Astrocyte (in vitro differentiated cells and primary cell): ENCODE measurements around the gene NCBP2L. TPM values are rescaled to one million over a fixed set of nuclear protein-coding genes. Genes with fewer than 3 reads are reported as not detected.

ENCODE experiments used
- DNase-seq: peaks from one replicate; pipeline ENCODE4 v3.0.0-alpha.2; 2010; ENCODE audit warnings: low read depth
- FAIRE-seq: peaks from 2 replicates; lab custom pipeline; 2011; peaks lifted over from hg19 to GRCh38; lab: Jason Lieb, UNC
- H2AFZ ChIP-seq: 2 replicates; pipeline ENCODE4 v1.6.0; 2012; ENCODE audit warnings: low read depth, low read length, inconsistent platforms
- H3K27ac ChIP-seq: 2 replicates; pipeline ENCODE4 v1.5.1; 2011; ENCODE audit warnings: low read depth, low read length, inconsistent platforms
- H3K27me3 ChIP-seq: 2 replicates; pipeline ENCODE4 v1.6.0; 2011; ENCODE audit warnings: low read length, inconsistent platforms; ENCODE audit not compliant: insufficient read depth
- H3K36me3 ChIP-seq: 2 replicates; pipeline ENCODE4 v1.5.1; 2011; ENCODE audit warnings: low read length, inconsistent platforms; ENCODE audit not compliant: insufficient read depth
- H3K4me1 ChIP-seq: 2 replicates; pipeline ENCODE4 v1.5.1; 2011; ENCODE audit warnings: low read length, inconsistent platforms; ENCODE audit not compliant: insufficient read depth
- H3K4me2 ChIP-seq: 2 replicates; pipeline ENCODE4 v1.6.0; 2012; ENCODE audit warnings: low read length, inconsistent platforms
- H3K4me3 ChIP-seq: 2 replicates; pipeline ENCODE4 v1.5.1; 2011; ENCODE audit warnings: low read depth, mild to moderate bottlenecking, low read length, inconsistent platforms; ENCODE audit not compliant: insufficient read depth
- H3K79me2 ChIP-seq: 2 replicates; pipeline ENCODE4 v1.6.0; 2012; ENCODE audit warnings: mild to moderate bottlenecking, low read length, inconsistent platforms; ENCODE audit not compliant: insufficient read depth
- H3K9ac ChIP-seq: 2 replicates; pipeline ENCODE4 v1.6.0; 2012; ENCODE audit warnings: mild to moderate bottlenecking, low read length, inconsistent platforms
- H3K9me3 ChIP-seq: 2 replicates; pipeline ENCODE4 v1.5.1; 2012; ENCODE audit warnings: low read depth, mild to moderate bottlenecking, low read length, inconsistent platforms; ENCODE audit not compliant: insufficient read depth
- H4K20me1 ChIP-seq: 2 replicates; pipeline ENCODE4 v1.6.0; 2012; ENCODE audit warnings: low read length, inconsistent platforms; ENCODE audit not compliant: insufficient read depth
- H3K27ac Mint-ChIP-seq: one replicate; pipeline ENCODE4 v1.8.0; 2021; ENCODE audit warnings: mild to moderate bottlenecking, mixed read lengths; ENCODE audit not compliant: unreplicated experiment
- H3K27me3 Mint-ChIP-seq: one replicate; pipeline ENCODE4 v1.8.0; 2021; ENCODE audit warnings: low read depth, mixed read lengths; ENCODE audit not compliant: unreplicated experiment
- H3K36me3 Mint-ChIP-seq: one replicate; pipeline ENCODE4 v1.8.0; 2021; ENCODE audit warnings: low read depth, mixed read lengths; ENCODE audit not compliant: unreplicated experiment
- H3K4me1 Mint-ChIP-seq: one replicate; pipeline ENCODE4 v1.8.0; 2021; ENCODE audit warnings: low read depth, mixed read lengths; ENCODE audit not compliant: unreplicated experiment
- H3K4me3 Mint-ChIP-seq: one replicate; pipeline ENCODE4 v1.8.0; 2021; ENCODE audit warnings: mild to moderate bottlenecking, moderate library complexity, mixed read lengths; ENCODE audit not compliant: unreplicated experiment
- H3K9me3 Mint-ChIP-seq: one replicate; pipeline ENCODE4 v1.8.0; 2021; ENCODE audit warnings: mild to moderate bottlenecking, mixed read lengths; ENCODE audit not compliant: unreplicated experiment
- CTCF ChIP-seq: IDR thresholded peaks from 2 replicates; pipeline ENCODE4 v1.5.1; 2011; ENCODE audit warnings: low read depth, mild to moderate bottlenecking, inconsistent platforms, low read length, moderate library complexity; ENCODE audit not compliant: insufficient read depth
- EZH2 ChIP-seq: IDR thresholded peaks from 2 replicates; pipeline ENCODE4 v1.6.1; 2012; ENCODE audit warnings: mild to moderate bottlenecking, low read length, inconsistent platforms; ENCODE audit not compliant: insufficient read depth
- total RNA-seq: library from RNA; stranded (reverse); gene quantifications from 2 replicates; pipeline ENCODE4 v1.2.1, GENCODE V29; 2021

NCBP2L gene
- total RNA-seq, 1 donor from 2014 or later = not detected

- no peak for FAIRE-seq
- TF ChIP-seq CTCF (no peak), EZH2 (no peak)
- no peak overlapping the region for H3K9ac ChIP-seq
- Mint-ChIP-seq H3K4me3 (no peak overlapping the region), H3K27me3 (peaks cover 2% of the 10 kb centered on the region), H3K4me1 (peaks cover 19% of the 10 kb centered on the region), H3K9me3 (no peaks in the 10 kb centered on the region), H3K36me3 (peaks cover 1% of the 10 kb centered on the region), H3K27ac (no peak overlapping the region)
- H3K9me3 ChIP-seq = no peaks in the 10 kb centered on the region
- H2AFZ ChIP-seq = no peak overlapping the region
- H3K27me3 ChIP-seq = no peaks in the 10 kb centered on the region
- no peak overlapping the region for H3K27ac ChIP-seq
- no peaks in the 10 kb centered on the region for H3K79me2 ChIP-seq
- H4K20me1 ChIP-seq = no peaks in the 10 kb centered on the region
- DNase-seq = no peak
- H3K4me2 ChIP-seq = no peak overlapping the region
- peaks cover 8% of the 10 kb centered on the region for H3K4me1 ChIP-seq
- H3K36me3 ChIP-seq = no peaks in the 10 kb centered on the region
- H3K4me3 ChIP-seq = no peak overlapping the region
These were observed 29.0 kb upstream of the NCBP2L start for GRCh38 chrX:107748506-107748905.

GRCh38 chrX:107750263-107750662 lies 27.3 kb upstream of the NCBP2L start:
- no peak overlapping the region for H3K27ac ChIP-seq
- no peaks in the 10 kb centered on the region for H3K9me3 ChIP-seq
- Mint-ChIP-seq H3K36me3 (peaks cover 1% of the 10 kb centered on the region), H3K4me1 (peaks cover 19% of the 10 kb centered on the region), H3K9me3 (no peaks in the 10 kb centered on the region), H3K4me3 (no peak overlapping the region), H3K27ac (no peak overlapping the region), H3K27me3 (peaks cover 2% of the 10 kb centered on the region)
- no peaks in the 10 kb centered on the region for H4K20me1 ChIP-seq
- no peak overlapping the region for H2AFZ ChIP-seq
- H3K36me3 ChIP-seq = no peaks in the 10 kb centered on the region
- no peaks in the 10 kb centered on the region for H3K79me2 ChIP-seq
- DNase-seq (no peak), FAIRE-seq (peak; percentile 9)
- H3K9ac ChIP-seq = no peak overlapping the region
- H3K27me3 ChIP-seq = no peaks in the 10 kb centered on the region
- no peak overlapping the region for H3K4me3 ChIP-seq
- no peak for TF ChIP-seq CTCF
- no peak for TF ChIP-seq EZH2
- H3K4me2 ChIP-seq = no peak overlapping the region
- peaks cover 8% of the 10 kb centered on the region for H3K4me1 ChIP-seq

GRCh38 chrX:107750861-107751445 lies 26.6 kb upstream of the NCBP2L start:
- Histone ChIP-seq H3K9ac (no peak overlapping the region), H2AFZ (no peak overlapping the region), H3K4me3 (no peak overlapping the region), H3K4me1 (peaks cover 8% of the 10 kb centered on the region), H3K4me2 (no peak overlapping the region), H3K79me2 (no peaks in the 10 kb centered on the region), H3K9me3 (no peaks in the 10 kb centered on the region), H4K20me1 (no peaks in the 10 kb centered on the region), H3K27ac (no peak overlapping the region), H3K36me3 (no peaks in the 10 kb centered on the region), H3K27me3 (no peaks in the 10 kb centered on the region)
- FAIRE-seq (no peak), DNase-seq (no peak)
- H3K27me3 Mint-ChIP-seq = peaks cover 2% of the 10 kb centered on the region
- H3K9me3 Mint-ChIP-seq = no peaks in the 10 kb centered on the region
- H3K4me1 Mint-ChIP-seq = peaks cover 19% of the 10 kb centered on the region
- peaks cover 1% of the 10 kb centered on the region for H3K36me3 Mint-ChIP-seq
- H3K27ac Mint-ChIP-seq = no peak overlapping the region
- no peak for TF ChIP-seq CTCF
- TF ChIP-seq EZH2 = no peak
- H3K4me3 Mint-ChIP-seq = no peak overlapping the region
